Panc1 (cell line): ENCODE data around the gene OR52N4. TPM values are rescaled to one million over a fixed set of nuclear protein-coding genes. Genes with fewer than 3 reads are reported as not detected.

Source experiments
- ATAC-seq: fragments of 200-7000 bp; cut with Tn5 transposase; 2 replicates; pipeline ENCODE4 v1.9.1; 2020; ENCODE audit warnings: mild to moderate bottlenecking, moderate library complexity
- BruUV-seq: library from RNA; stranded (reverse); fragments of 400-500 nt; replicated peaks from 2 replicates; lab custom pipeline; 2021; lab: Mats Ljungman, UMichigan
- CTCF ChIA-PET: fragments of 300-600 bp; sonication (Branson Sonifier 250); formaldehyde crosslinking; loops from one replicate; lab custom pipeline; 2022; ENCODE audit warnings: antibody characterized with exemption; lab: Charles Lee
- POLR2A ChIA-PET: fragments of 300-600 bp; sonication (Branson Sonifier 250); formaldehyde crosslinking; loops from one replicate; lab custom pipeline; 2022; ENCODE audit warnings: antibody characterized with exemption; lab: Charles Lee
- DNase-seq: peaks from one replicate; pipeline ENCODE4 v3.0.0-alpha.2; 2010; ENCODE audit warnings: low read depth, low spot score
- H3K27ac ChIP-seq: 2 replicates; pipeline ENCODE4 v1.5.1; 2011; ENCODE audit warnings: mild to moderate bottlenecking, low read length, inconsistent platforms
- H3K27me3 ChIP-seq: fragments of 200-500 bp; sonication (Bioruptor generic); 2 replicates; pipeline ENCODE4 v1.6.0; 2014; ENCODE audit warnings: low read length, inconsistent platforms; ENCODE audit not compliant: control insufficient read depth, insufficient read depth
- H3K36me3 ChIP-seq: fragments of 200-500 bp; sonication (Bioruptor generic); 2 replicates; pipeline ENCODE4 v1.5.1; 2014; ENCODE audit warnings: inconsistent platforms, mild to moderate bottlenecking, low read length, moderate library complexity; ENCODE audit not compliant: control insufficient read depth, insufficient read depth
- H3K4me1 ChIP-seq: 2 replicates; pipeline ENCODE4 v1.5.1; 2011; ENCODE audit warnings: inconsistent platforms, mild to moderate bottlenecking, low read length, moderate library complexity; ENCODE audit not compliant: control insufficient read depth, insufficient read depth
- H3K4me3 ChIP-seq, 2 experiments: 2 replicates each; pipeline ENCODE4 v1.5.1; 2011 to 2012; ENCODE audit warnings: low read depth in 2 of 2, low read length in 2 of 2, mild to moderate bottlenecking in 2 of 2, inconsistent platforms in 1 of 2, moderate library complexity in 1 of 2
- H3K9me3 ChIP-seq: fragments of 200-500 bp; sonication (Bioruptor generic); 2 replicates; pipeline ENCODE4 v1.5.1; 2014; ENCODE audit warnings: low read depth, mild to moderate bottlenecking, inconsistent platforms, low read length, moderate library complexity; ENCODE audit not compliant: control insufficient read depth, insufficient read depth
- POLR2AphosphoS5 ChIP-seq: IDR thresholded peaks from 2 replicates; pipeline ENCODE4 v1.6.1; 2012; ENCODE audit warnings: mild to moderate bottlenecking, low read depth, low read length, moderate library complexity
- REST ChIP-seq, 2 experiments: IDR thresholded peaks; 2 replicates each; pipeline ENCODE4 v1.6.1; 2011 to 2012; ENCODE audit warnings: low read depth in 2 of 2, control low read depth in 1 of 2, low read length in 1 of 2, mild to moderate bottlenecking in 1 of 2, moderate library complexity in 1 of 2; ENCODE audit not compliant: insufficient read depth in 1 of 2
- SIN3A ChIP-seq: IDR thresholded peaks from 2 replicates; pipeline ENCODE4 v1.6.1; 2012; ENCODE audit warnings: low read depth, mild to moderate bottlenecking, low read length, moderate library complexity, borderline replicate concordance; ENCODE audit not compliant: insufficient read depth
- TCF7L2 ChIP-seq: IDR thresholded peaks from 2 replicates; pipeline ENCODE4 v1.6.1; 2011; ENCODE audit warnings: mild to moderate bottlenecking, low read depth, low read length, inconsistent platforms
- in situ Hi-C: cut with HindIII; loops from 2 replicates; pipeline ENCODE4 v1.10.0; 2016; ENCODE audit warnings: low sequenced_read_pairs, low pct_unique_long_range_greater_than_20kb
- intact Hi-C: fragments of 100-400 bp; cut with micrococcal nuclease; formaldehyde crosslinking; loops from one replicate; pipeline ENCODE4 v1.10.0; 2022; ENCODE audit not compliant: unreplicated experiment
- total RNA-seq: library from RNA; stranded (reverse); gene quantifications from one replicate; pipeline ENCODE4 v1.2.1, GENCODE V29; 2021; ENCODE audit not compliant: unreplicated experiment
- TF ChIP-seq, protein P1 (sequence below): fragments of 450-650 bp; IDR thresholded peaks from 2 replicates; pipeline ENCODE4 v1.5.1; 2017; ENCODE audit warnings: mild to moderate bottlenecking

Gene OR52N4
- total RNA-seq, 1 experiment from 2014 or later, result not detected

- BruUV-seq, result no TSS peak
- DNase-seq, result no peak
- peaks cover 23% of the 10 kb centered on the region for H3K27me3 ChIP-seq
- ChIA-PET CTCF (no interaction called here), POLR2A (no interaction called here)
- in situ Hi-C loops, result no loop called here
- intact Hi-C loops, result no loop called here
- no peak overlapping the region for H3K27ac ChIP-seq
- no peak for ATAC-seq
- no peak for TF ChIP-seq POLR2AphosphoS5
- TF ChIP-seq TCF7L2, result no peak
- no peak for TF ChIP-seq REST (IDR thresholded peaks at IDR 0.05; ENCODE audit: insufficient read depth in 1 of 2, low read depth in 2 of 2, low read length in 1 of 2)
- no peak for TF ChIP-seq SIN3A
- TF ChIP-seq, protein P1, sequence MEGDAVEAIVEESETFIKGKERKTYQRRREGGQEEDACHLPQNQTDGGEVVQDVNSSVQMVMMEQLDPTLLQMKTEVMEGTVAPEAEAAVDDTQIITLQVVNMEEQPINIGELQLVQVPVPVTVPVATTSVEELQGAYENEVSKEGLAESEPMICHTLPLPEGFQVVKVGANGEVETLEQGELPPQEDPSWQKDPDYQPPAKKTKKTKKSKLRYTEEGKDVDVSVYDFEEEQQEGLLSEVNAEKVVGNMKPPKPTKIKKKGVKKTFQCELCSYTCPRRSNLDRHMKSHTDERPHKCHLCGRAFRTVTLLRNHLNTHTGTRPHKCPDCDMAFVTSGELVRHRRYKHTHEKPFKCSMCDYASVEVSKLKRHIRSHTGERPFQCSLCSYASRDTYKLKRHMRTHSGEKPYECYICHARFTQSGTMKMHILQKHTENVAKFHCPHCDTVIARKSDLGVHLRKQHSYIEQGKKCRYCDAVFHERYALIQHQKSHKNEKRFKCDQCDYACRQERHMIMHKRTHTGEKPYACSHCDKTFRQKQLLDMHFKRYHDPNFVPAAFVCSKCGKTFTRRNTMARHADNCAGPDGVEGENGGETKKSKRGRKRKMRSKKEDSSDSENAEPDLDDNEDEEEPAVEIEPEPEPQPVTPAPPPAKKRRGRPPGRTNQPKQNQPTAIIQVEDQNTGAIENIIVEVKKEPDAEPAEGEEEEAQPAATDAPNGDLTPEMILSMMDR, result no peak
- no peak overlapping the region for H3K4me3 ChIP-seq
- no peaks in the 10 kb centered on the region for H3K36me3 ChIP-seq
- H3K9me3 ChIP-seq, result no peaks in the 10 kb centered on the region
- H3K4me1 ChIP-seq, result no peaks in the 10 kb centered on the region
Measured at GRCh38 chr11:5722622-5723021, 31.4 kb upstream of the OR52N4 start.

DNA sequence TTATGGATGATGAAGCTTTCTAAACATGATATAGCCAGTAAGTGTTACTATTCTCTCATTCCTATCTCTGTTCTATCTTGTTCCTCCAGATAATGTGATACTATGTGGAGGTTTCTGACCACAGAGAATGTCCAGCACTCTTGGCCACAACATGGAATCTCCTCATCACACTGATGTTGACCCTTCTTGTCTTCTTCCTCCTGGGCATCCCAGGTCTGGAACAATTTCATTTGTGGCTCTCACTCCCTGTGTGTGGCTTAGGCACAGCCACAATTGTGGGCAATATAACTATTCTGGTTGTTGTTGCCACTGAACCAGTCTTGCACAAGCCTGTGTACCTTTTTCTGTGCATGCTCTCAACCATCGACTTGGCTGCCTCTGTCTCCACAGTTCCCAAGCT is 27.7 kb upstream of the OR52N4 start:
- CTCF ChIA-PET, result no interaction called here
- peaks cover 31% of the 10 kb centered on the region for H3K27me3 ChIP-seq
- POLR2A ChIA-PET, result no interaction called here
- in situ Hi-C loops (no loop called here), intact Hi-C loops (no loop called here)
- BruUV-seq, result no TSS peak
- H3K9me3 ChIP-seq, result no peaks in the 10 kb centered on the region
- TF ChIP-seq POLR2AphosphoS5 (no peak), SIN3A (no peak), REST (IDR thresholded peaks at IDR 0.05; ENCODE audit: insufficient read depth in 1 of 2, low read depth in 2 of 2, low read length in 1 of 2) (no peak), TCF7L2 (no peak)
- TF ChIP-seq, protein P1, result no peak
- no peak overlapping the region for H3K27ac ChIP-seq
- DNase-seq (no peak), ATAC-seq (0 out of 2 replicates have a peak, but pooled peaks have one; percentile 12)
- no peaks in the 10 kb centered on the region for H3K36me3 ChIP-seq
- H3K4me1 ChIP-seq, result no peaks in the 10 kb centered on the region
- H3K4me3 ChIP-seq, result no peak overlapping the region
